GM23248 (cell line): Measurements from ENCODE around the gene CELSR1. TPM values are rescaled to one million over a fixed set of nuclear protein-coding genes. Genes with fewer than 3 reads are reported as not detected.

Experiments
- DNase-seq: peaks from one replicate; pipeline ENCODE4 v3.0.0-alpha.2; 2015
- H2AFZ ChIP-seq: fragments of 200-600 bp; sonication (generic); 2 replicates; pipeline ENCODE4 v1.6.1; 2016; ENCODE audit warnings: antibody characterized with exemption
- H3F3A ChIP-seq: fragments of 200-600 bp; sonication (generic); 2 replicates; pipeline ENCODE4 v1.6.1; 2016; ENCODE audit warnings: mild to moderate bottlenecking, antibody characterized with exemption, mixed run types; ENCODE audit not compliant: insufficient read depth
- H3K27ac ChIP-seq: fragments of 200-600 bp; sonication (generic); 2 replicates; pipeline ENCODE4 v1.5.1; 2016; ENCODE audit warnings: mild to moderate bottlenecking
- H3K27me3 ChIP-seq: fragments of 200-600 bp; sonication (generic); replicated peaks from 2 replicates; pipeline ENCODE4 v1.6.1; 2016; ENCODE audit warnings: mild to moderate bottlenecking; ENCODE audit not compliant: insufficient read depth
- H3K36me3 ChIP-seq: fragments of 200-600 bp; sonication (generic); 2 replicates; pipeline ENCODE4 v1.6.1; 2016; ENCODE audit warnings: low read depth, mild to moderate bottlenecking
- H3K4me1 ChIP-seq: fragments of 200-600 bp; sonication (generic); 2 replicates; pipeline ENCODE4 v1.6.1; 2016; ENCODE audit warnings: mild to moderate bottlenecking; ENCODE audit not compliant: insufficient read depth
- H3K4me2 ChIP-seq: fragments of 200-600 bp; sonication (generic); one replicate; pipeline ENCODE4 v1.6.1; 2016; ENCODE audit warnings: mild to moderate bottlenecking; ENCODE audit not compliant: unreplicated experiment
- H3K4me3 ChIP-seq: fragments of 200-600 bp; sonication (generic); 2 replicates; pipeline ENCODE4 v1.5.1; 2016; ENCODE audit warnings: mild to moderate bottlenecking
- H3K79me2 ChIP-seq: fragments of 200-600 bp; sonication (generic); 2 replicates; pipeline ENCODE4 v1.6.1; 2016; ENCODE audit warnings: mild to moderate bottlenecking; ENCODE audit not compliant: insufficient read depth
- H3K9ac ChIP-seq: fragments of 200-600 bp; sonication (generic); 2 replicates; pipeline ENCODE4 v1.6.1; 2016; ENCODE audit warnings: mild to moderate bottlenecking
- H3K9me2 ChIP-seq: fragments of 200-600 bp; sonication (generic); 2 replicates; pipeline ENCODE4 v1.6.1; 2016; ENCODE audit warnings: mixed run types, mild to moderate bottlenecking, moderate library complexity; ENCODE audit not compliant: insufficient read depth
- H3K9me3 ChIP-seq: fragments of 200-600 bp; sonication (generic); one replicate; pipeline ENCODE4 v1.6.1; 2017; ENCODE audit warnings: low read depth
- H4K20me1 ChIP-seq: fragments of 200-600 bp; sonication (generic); 2 replicates; pipeline ENCODE4 v1.6.0; 2016; ENCODE audit not compliant: insufficient read depth
- EZH2 ChIP-seq: fragments of 200-600 bp; sonication (generic); IDR thresholded peaks from 2 replicates; pipeline ENCODE4 v1.6.1; 2018; ENCODE audit warnings: antibody characterized with exemption, mild to moderate bottlenecking; ENCODE audit not compliant: insufficient read depth, poor library complexity, severe bottlenecking
- EZH2phosphoT487 ChIP-seq: fragments of 200-600 bp; sonication (generic); IDR thresholded peaks from 2 replicates; pipeline ENCODE4 v1.6.1; 2018; ENCODE audit warnings: antibody characterized with exemption, moderate library complexity, mild to moderate bottlenecking, low read depth; ENCODE audit not compliant: insufficient read depth
- WGBS, 2 experiments: methylation state at CpG; one replicate each; pipeline ENCODE4 v1.1.6; 2015 to 2017; ENCODE audit warnings: low lambda C conversion rate in 2 of 2, low coverage in 1 of 2; ENCODE audit errors: missing lambda C conversion rate in 2 of 2; 5-methylcytosine and 5-hydroxymethylcytosine counted together
- in situ Hi-C: fragments of 300-500 bp; cut with MboI; formaldehyde crosslinking; loops from 2 replicates; pipeline ENCODE4 v1.15.0; 2020
- polyA plus RNA-seq: library from polyadenylated mRNA; unstranded; fragments of >200 nt; fragmentation: Nextera tagmentation; extraction: Ambion mirVana; gene quantifications from 2 replicates; pipeline ENCODE4 v1.2.1, GENCODE V29; 2016
- total RNA-seq: library from RNA; depleted of rRNA; stranded (reverse); fragments of >200 nt; shearing (Covaris generic); gene quantifications from 2 replicates; pipeline ENCODE4 v1.2.3, GENCODE V29; 2014

Gene CELSR1
- total and polyA plus RNA-seq, 2 experiments from 2014 or later, result 0.23 to 0.54 TPM

DNA sequence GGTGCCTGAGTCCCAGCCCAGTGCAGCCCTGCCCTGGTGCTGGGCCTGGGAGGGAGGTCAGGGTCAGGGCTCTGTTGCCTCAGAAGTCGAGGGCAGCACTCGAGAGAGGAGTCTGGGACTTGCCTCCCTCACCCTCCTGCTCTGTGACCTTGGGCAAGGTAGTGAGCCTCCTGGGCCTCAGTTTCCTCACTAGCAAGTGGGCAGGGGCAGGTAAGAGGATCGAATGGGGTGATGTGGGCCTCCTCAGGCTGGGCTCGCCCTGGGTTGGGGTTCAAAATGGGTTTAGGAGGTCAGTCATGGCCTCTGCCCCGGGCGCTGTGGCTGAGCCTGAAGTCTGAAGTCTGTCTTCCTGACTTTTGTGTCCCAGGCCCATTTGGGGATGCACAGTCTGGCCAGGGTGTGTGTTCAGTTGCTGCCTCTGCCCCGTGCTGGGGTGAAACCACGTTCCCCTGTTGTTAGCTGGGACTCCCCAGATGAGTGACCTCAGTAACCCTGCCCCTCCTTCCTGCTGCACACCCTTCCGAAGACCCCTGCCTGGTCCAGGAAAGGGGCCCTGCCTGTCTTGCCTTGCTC, 40.9 kb upstream of the CELSR1 start:
- H3K27me3 ChIP-seq, result no peaks in the 10 kb centered on the region
- no peaks in the 10 kb centered on the region for H3K9me3 ChIP-seq
- H3K9ac ChIP-seq, result peak overlapping the region; percentile 68
- H4K20me1 ChIP-seq, result no peaks in the 10 kb centered on the region
- DNase-seq, result peak; percentile 26
- no peaks in the 10 kb centered on the region for H3K36me3 ChIP-seq
- peaks cover 20% of the 10 kb centered on the region; the same call in 1 of the 2 replicates for H3K79me2 ChIP-seq
- no peak overlapping the region for H2AFZ ChIP-seq
- H3K27ac ChIP-seq, result no peak overlapping the region
- in situ Hi-C loops, result no loop called here
- peak overlapping the region; percentile 78 for H3K4me2 ChIP-seq
- peak overlapping the region; percentile 72 for H3K4me3 ChIP-seq
- peaks cover 7% of the 10 kb centered on the region for H3K4me1 ChIP-seq
- WGBS, 2 experiments, result 46 to 51% methylated on average over 8 to 9 of the region's 9 CpGs
- H3F3A ChIP-seq, result no peaks in the 10 kb centered on the region; the same call in 1 of the 2 replicates
- TF ChIP-seq EZH2phosphoT487 (no peak), EZH2 (no peak)
- H3K9me2 ChIP-seq, result no peaks in the 10 kb centered on the region

GRCh38 chr22:46577368-46578249, 40.2 kb upstream of the CELSR1 start:
- H3K9me2 ChIP-seq, result no peaks in the 10 kb centered on the region
- H3K36me3 ChIP-seq, result no peaks in the 10 kb centered on the region
- H3F3A ChIP-seq, result no peaks in the 10 kb centered on the region; the same call in 1 of the 2 replicates
- peak overlapping the region; percentile 59 for H2AFZ ChIP-seq
- in situ Hi-C loops, result no loop called here
- no peak overlapping the region for H3K27ac ChIP-seq
- H3K27me3 ChIP-seq, result no peaks in the 10 kb centered on the region
- 7% methylated on average over 25 to 38 of the region's 65 CpGs for WGBS, 2 experiments
- peak overlapping the region; percentile 78 for H3K4me2 ChIP-seq
- peak; percentile 44 for DNase-seq
- peaks cover 7% of the 10 kb centered on the region for H3K4me1 ChIP-seq
- H3K9me3 ChIP-seq, result no peaks in the 10 kb centered on the region
- no peaks in the 10 kb centered on the region for H4K20me1 ChIP-seq
- peak overlapping the region; percentile 72 for H3K4me3 ChIP-seq
- peak overlapping the region; percentile 68 for H3K9ac ChIP-seq
- no peak for TF ChIP-seq EZH2phosphoT487
- TF ChIP-seq EZH2, result no peak
- 0 out of 2 replicates have a peak, but pooled peaks cover 15% of the 10 kb centered on the region for H3K79me2 ChIP-seq

DNA sequence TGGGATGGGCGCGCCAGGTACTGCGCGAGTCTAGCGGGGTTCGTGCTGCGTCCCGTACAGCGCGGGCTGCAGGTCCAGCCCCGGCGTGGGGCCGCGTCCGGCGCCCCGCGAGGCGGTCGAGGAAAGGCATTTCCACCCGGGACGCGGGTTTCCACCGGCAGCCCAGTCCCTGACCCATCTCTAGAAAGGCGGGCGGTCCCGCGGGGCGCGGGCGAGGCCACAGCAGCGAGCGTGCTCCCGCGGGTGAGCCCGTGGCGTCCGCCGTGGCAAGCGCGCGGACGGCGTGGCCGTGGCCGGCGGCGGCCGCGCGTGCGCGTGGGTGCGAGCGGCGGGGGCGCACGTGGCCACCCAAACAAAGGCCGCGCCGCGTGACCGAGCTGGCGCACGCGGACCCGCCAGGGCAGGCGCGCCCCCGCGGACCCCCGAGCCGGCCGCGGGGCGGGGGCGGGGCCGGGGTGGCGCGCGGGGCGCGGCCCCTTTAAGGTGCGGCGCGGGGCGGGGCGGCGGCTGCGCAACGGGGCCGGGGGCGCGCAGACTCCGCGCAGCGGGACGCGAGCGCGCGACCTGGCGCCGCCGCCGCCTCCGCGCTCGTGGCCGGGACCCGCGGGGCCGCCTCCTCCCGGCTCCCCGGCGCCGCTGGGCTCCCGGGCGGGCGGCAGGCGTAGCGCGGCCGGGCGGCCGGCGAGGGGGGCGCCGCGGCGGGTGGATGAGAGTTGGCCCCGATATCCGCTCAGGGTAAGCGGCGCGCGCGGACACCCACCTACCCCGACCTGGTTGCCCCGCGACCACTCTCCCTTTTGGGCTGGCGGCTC, 39.3 kb upstream of the CELSR1 start:
- no peaks in the 10 kb centered on the region for H3K9me3 ChIP-seq
- no peaks in the 10 kb centered on the region for H3K9me2 ChIP-seq
- no peak overlapping the region for H3K27ac ChIP-seq
- peaks cover 7% of the 10 kb centered on the region for H3K4me1 ChIP-seq
- H3K27me3 ChIP-seq, result no peaks in the 10 kb centered on the region
- DNase-seq, result peak; percentile 84
- H3K36me3 ChIP-seq, result no peaks in the 10 kb centered on the region
- no peaks in the 10 kb centered on the region for H4K20me1 ChIP-seq
- 0 out of 2 replicates have a peak, but pooled peaks cover 15% of the 10 kb centered on the region for H3K79me2 ChIP-seq
- in situ Hi-C loops, result no loop called here
- H3K4me3 ChIP-seq, result peak overlapping the region; percentile 72
- TF ChIP-seq EZH2phosphoT487, result no peak
- H3K9ac ChIP-seq, result peak overlapping the region; percentile 68
- no peaks in the 10 kb centered on the region; the same call in 1 of the 2 replicates for H3F3A ChIP-seq
- peak overlapping the region; percentile 62 for H3K4me2 ChIP-seq
- WGBS, 2 experiments, result 1 to 2% methylated on average over 52 to 61 of the region's 142 CpGs
- peak overlapping the region; percentile 70 for H2AFZ ChIP-seq

DNA sequence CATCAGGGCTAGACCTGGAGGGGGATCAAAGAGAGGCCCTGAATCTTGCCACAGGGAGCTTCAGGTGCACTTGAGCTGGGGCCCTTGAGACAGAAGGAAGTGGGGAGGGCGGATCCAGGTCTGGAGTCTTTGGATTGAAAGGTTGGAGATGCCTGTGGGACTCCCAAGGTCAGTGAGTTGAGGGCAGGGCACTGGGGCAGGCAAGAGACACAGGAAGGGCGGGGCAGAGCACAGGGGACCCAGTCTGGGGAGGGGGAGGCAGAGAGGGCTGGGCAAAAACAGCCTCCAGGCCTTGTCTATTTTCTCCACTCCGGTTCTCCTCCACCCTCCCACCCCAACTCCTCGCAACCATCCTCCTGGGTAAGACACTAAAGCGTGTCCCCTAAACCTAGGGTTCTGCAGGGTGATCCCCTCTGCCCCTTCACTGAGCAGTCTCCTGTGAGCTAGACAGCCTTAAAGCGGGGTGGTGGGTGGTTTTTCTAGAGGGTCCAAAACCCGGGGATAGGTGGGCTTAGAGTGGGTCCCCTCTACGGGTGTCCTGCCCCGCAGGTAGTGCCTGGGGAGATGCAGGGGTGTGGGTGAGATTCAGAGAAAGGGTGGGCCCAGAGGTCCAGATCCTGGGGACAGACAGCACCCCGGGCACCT, 38.6 kb upstream of the CELSR1 start:
- peak overlapping the region; percentile 62 for H3K4me2 ChIP-seq
- no peak overlapping the region for H3K27ac ChIP-seq
- H3K9ac ChIP-seq, result peak overlapping the region; percentile 62
- H3K27me3 ChIP-seq, result no peaks in the 10 kb centered on the region
- no peak for TF ChIP-seq EZH2phosphoT487
- no peak for TF ChIP-seq EZH2
- no peaks in the 10 kb centered on the region; the same call in 1 of the 2 replicates for H3F3A ChIP-seq
- no peaks in the 10 kb centered on the region for H3K9me3 ChIP-seq
- no peak for DNase-seq
- H2AFZ ChIP-seq, result peak overlapping the region; percentile 70
- peaks cover 7% of the 10 kb centered on the region for H3K4me1 ChIP-seq
- WGBS, 2 experiments, result 55 to 56% methylated on average over 9 to 10 of the region's 10 CpGs
- H3K4me3 ChIP-seq, result peak overlapping the region; percentile 72
- H3K36me3 ChIP-seq, result no peaks in the 10 kb centered on the region
- H4K20me1 ChIP-seq, result no peaks in the 10 kb centered on the region
- H3K79me2 ChIP-seq, result 0 out of 2 replicates have a peak, but pooled peaks cover 8% of the 10 kb centered on the region
- no peaks in the 10 kb centered on the region for H3K9me2 ChIP-seq
- in situ Hi-C loops, result no loop called here
